CD4-positive, alpha-beta memory T cell (primary cell): ENCODE measurements around the gene HS3ST4. TPM values are rescaled to one million over a fixed set of nuclear protein-coding genes. Genes with fewer than 3 reads are reported as not detected.

ENCODE experiments used
- CTCF ChIA-PET: fragments of 350-600 bp; sonication (Branson Sonifier 250); formaldehyde crosslinking; loops from one replicate; lab custom pipeline; 2021; ENCODE audit warnings: inconsistent platforms; ENCODE audit not compliant: partially characterized antibody; lab: Charles Lee
- POLR2A ChIA-PET: fragments of 350-600 bp; sonication (Branson Sonifier 250); formaldehyde crosslinking; loops from one replicate; lab custom pipeline; 2021; ENCODE audit not compliant: partially characterized antibody; lab: Charles Lee
- DNase-seq, 5 donors: peaks; one replicate each; pipeline versions ENCODE4 v3.0.0 to v3.0.0-alpha.2; 2020 to 2022; ENCODE audit warnings: mixed read lengths in 1 of 5
- H3K27ac ChIP-seq: one replicate; pipeline ENCODE4 v1.7.0; 2013; ENCODE audit warnings: low read depth, low read length
- H3K27me3 ChIP-seq: 2 replicates; pipeline ENCODE4 v1.7.0; 2013; ENCODE audit warnings: mild to moderate bottlenecking, low read length, moderate library complexity; ENCODE audit not compliant: insufficient read depth
- H3K36me3 ChIP-seq: 2 replicates; pipeline ENCODE4 v1.7.0; 2013; ENCODE audit warnings: mild to moderate bottlenecking, low read length, moderate library complexity; ENCODE audit not compliant: insufficient read depth
- H3K4me1 ChIP-seq: 2 replicates; pipeline ENCODE4 v1.7.0; 2013; ENCODE audit warnings: mild to moderate bottlenecking, low read length, moderate library complexity; ENCODE audit not compliant: insufficient read depth
- H3K4me3 ChIP-seq, 2 donors: one replicate each; pipeline ENCODE4 v1.7.0; 2013; ENCODE audit warnings: low read length in 2 of 2, mild to moderate bottlenecking in 1 of 2
- H3K9me3 ChIP-seq, 2 donors: one replicate each; pipeline ENCODE4 v1.7.0; 2013; ENCODE audit warnings: low read length in 2 of 2, control low read depth in 1 of 2; ENCODE audit not compliant: control insufficient read depth in 1 of 2
- H3K27ac Mint-ChIP-seq, 7 donors: one replicate each; pipeline ENCODE4 v1.8.0; 2020 to 2021; ENCODE audit warnings: mixed read lengths in 7 of 7, mild to moderate bottlenecking in 6 of 7, inconsistent platforms in 3 of 7, moderate library complexity in 3 of 7
- H3K27me3 Mint-ChIP-seq, 2 donors: one replicate each; pipeline ENCODE4 v1.8.0; 2020 to 2021; ENCODE audit warnings: mixed read lengths in 2 of 2
- H3K36me3 Mint-ChIP-seq, 2 donors: one replicate each; pipeline ENCODE4 v1.8.0; 2020 to 2021; ENCODE audit warnings: mixed read lengths in 2 of 2, inconsistent platforms in 1 of 2, mild to moderate bottlenecking in 1 of 2
- H3K4me1 Mint-ChIP-seq, 4 donors: one replicate each; pipeline ENCODE4 v1.8.0; 2020 to 2021; ENCODE audit warnings: mixed read lengths in 4 of 4, mild to moderate bottlenecking in 1 of 4
- H3K4me3 Mint-ChIP-seq, 8 donors: one replicate each; pipeline ENCODE4 v1.8.0; 2020 to 2021; ENCODE audit warnings: mixed read lengths in 8 of 8, mild to moderate bottlenecking in 7 of 8, moderate library complexity in 6 of 8, inconsistent platforms in 3 of 8
- H3K9me3 Mint-ChIP-seq, 8 donors: one replicate each; pipeline ENCODE4 v1.8.0; 2020 to 2021; ENCODE audit warnings: mixed read lengths in 8 of 8, mild to moderate bottlenecking in 5 of 8, inconsistent platforms in 3 of 8, moderate library complexity in 1 of 8
- intact Hi-C: fragments of 100-400 bp; cut with micrococcal nuclease; formaldehyde crosslinking; loops from one replicate; pipeline ENCODE4 v1.15.1; 2023
- polyA plus RNA-seq, 2 donors: library from polyadenylated mRNA; unstranded; fragments of 300-500 nt; fragmentation: Illumina TruSeq; gene quantifications; one replicate each; pipeline ENCODE4 v1.2.3, GENCODE V29; 2021
- total RNA-seq, 2 experiments: library from RNA; stranded (reverse); gene quantifications; one replicate each; pipeline ENCODE4 v1.2.3, GENCODE V29; 2021

The HS3ST4 gene
- total and polyA plus RNA-seq, 4 experiments from 2014 or later, result not detected

- H3K27me3 ChIP-seq, result no peaks in the 10 kb centered on the region
- H3K9me3 ChIP-seq, result no peaks in the 10 kb centered on the region
- ChIA-PET CTCF (interaction anchor here (1.3 kb wide), 1 partner anchor 476 kb away, joined by 3 read pairs; no protein-coding TSS in a partner anchor), POLR2A (no interaction called here)
- Mint-ChIP-seq H3K4me1 (no peaks in the 10 kb centered on the region), H3K27me3 (peaks cover 5 to 7% of the 10 kb centered on the region in 2 donors), H3K9me3 (peaks cover 0 to 4% (median 0%) of the 10 kb centered on the region in 8 donors), H3K4me3 (no peak overlapping the region), H3K27ac (no peak overlapping the region), H3K36me3 (no peaks in the 10 kb centered on the region)
- no peak for DNase-seq
- H3K27ac ChIP-seq, result no peak overlapping the region
- intact Hi-C loops, result loop anchor here (5.0 kb wide), 1 partner anchor 477 kb away; no protein-coding TSS in a partner anchor
- no peaks in the 10 kb centered on the region for H3K36me3 ChIP-seq
- H3K4me1 ChIP-seq, result no peaks in the 10 kb centered on the region
- H3K4me3 ChIP-seq, result no peak overlapping the region
These were observed 17.5 kb downstream of the HS3ST4 start for GRCh38 chr16:25709213-25709612.

GRCh38 chr16:25713785-25714570 is 22.2 kb downstream of the HS3ST4 start:
- CTCF ChIA-PET, result no interaction called here
- H3K4me1 ChIP-seq, result no peaks in the 10 kb centered on the region
- no peak overlapping the region for H3K27ac ChIP-seq
- Mint-ChIP-seq H3K4me3 (no peak overlapping the region), H3K27ac (no peak overlapping the region), H3K36me3 (no peaks in the 10 kb centered on the region), H3K4me1 (no peaks in the 10 kb centered on the region), H3K27me3 (peaks cover 1 to 5% of the 10 kb centered on the region in 2 donors), H3K9me3 (no peaks in the 10 kb centered on the region)
- H3K27me3 ChIP-seq, result no peaks in the 10 kb centered on the region
- POLR2A ChIA-PET, result no interaction called here
- no peaks in the 10 kb centered on the region for H3K9me3 ChIP-seq
- intact Hi-C loops, result no loop called here
- H3K4me3 ChIP-seq, result no peak overlapping the region
- no peaks in the 10 kb centered on the region for H3K36me3 ChIP-seq
- no peak for DNase-seq

DNA sequence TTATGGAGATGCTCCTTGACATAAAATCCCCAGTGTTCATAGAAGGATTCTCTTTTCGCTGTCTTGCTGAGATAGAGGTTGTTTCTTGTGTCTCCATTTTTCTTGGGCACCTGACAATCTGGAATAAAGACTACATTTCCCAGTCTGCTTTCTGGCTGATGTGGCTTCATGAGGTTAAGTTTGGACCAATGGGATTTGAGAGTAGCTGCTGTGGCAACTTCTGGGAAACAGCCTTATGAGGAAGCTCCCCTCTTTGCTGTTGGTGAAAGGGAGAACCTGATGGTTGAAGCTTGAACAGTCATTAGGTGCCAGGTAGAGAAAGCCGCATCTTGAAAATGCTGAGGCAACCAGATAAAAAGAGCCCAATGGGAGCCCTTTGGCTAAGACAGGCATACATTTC is 24.4 kb downstream of the HS3ST4 start:
- no peak overlapping the region for H3K27ac Mint-ChIP-seq
- H3K27ac ChIP-seq, result no peak overlapping the region
- no peak overlapping the region for H3K4me3 ChIP-seq
- H3K4me1 Mint-ChIP-seq, result no peaks in the 10 kb centered on the region
- no peak overlapping the region for H3K4me3 Mint-ChIP-seq
- no peaks in the 10 kb centered on the region for H3K9me3 Mint-ChIP-seq
- no peaks in the 10 kb centered on the region for H3K36me3 Mint-ChIP-seq
- ChIA-PET POLR2A (no interaction called here), CTCF (no interaction called here)
- no peaks in the 10 kb centered on the region for H3K4me1 ChIP-seq
- H3K36me3 ChIP-seq, result no peaks in the 10 kb centered on the region
- intact Hi-C loops, result no loop called here
- no peaks in the 10 kb centered on the region for H3K9me3 ChIP-seq
- no peak for DNase-seq
- H3K27me3 ChIP-seq, result no peaks in the 10 kb centered on the region
- peaks cover 1 to 3% of the 10 kb centered on the region in 2 donors for H3K27me3 Mint-ChIP-seq

DNA sequence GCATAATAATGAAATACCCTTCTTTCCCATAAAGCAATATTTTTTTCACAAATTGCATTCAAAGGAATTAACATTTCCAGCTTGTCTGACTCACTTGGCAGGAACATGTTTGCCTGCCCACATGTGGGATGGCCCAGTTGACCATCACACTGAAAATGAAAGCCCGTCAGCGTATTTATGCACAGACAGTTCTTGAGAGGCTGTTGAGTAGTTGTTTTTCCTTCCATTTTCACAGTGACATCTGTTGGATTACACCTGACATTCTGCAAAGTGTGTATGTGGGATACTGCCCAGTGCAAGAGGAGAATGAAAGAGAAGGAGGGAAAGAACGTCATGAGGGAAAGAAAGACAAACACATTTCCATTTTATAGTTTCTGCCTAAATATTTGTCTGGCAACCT is 29.7 kb downstream of the HS3ST4 start:
- H3K36me3 ChIP-seq, result no peaks in the 10 kb centered on the region
- Mint-ChIP-seq H3K36me3 (no peaks in the 10 kb centered on the region), H3K4me3 (no peak overlapping the region), H3K9me3 (no peaks in the 10 kb centered on the region), H3K27ac (no peak overlapping the region), H3K4me1 (no peaks in the 10 kb centered on the region), H3K27me3 (peaks cover 1 to 5% of the 10 kb centered on the region in 2 donors)
- CTCF ChIA-PET, result no interaction called here
- no peak for DNase-seq
- no peaks in the 10 kb centered on the region for H3K4me1 ChIP-seq
- POLR2A ChIA-PET, result no interaction called here
- H3K27me3 ChIP-seq, result no peaks in the 10 kb centered on the region
- no peaks in the 10 kb centered on the region for H3K9me3 ChIP-seq
- intact Hi-C loops, result no loop called here
- H3K4me3 ChIP-seq, result no peak overlapping the region
- H3K27ac ChIP-seq, result no peak overlapping the region

GRCh38 chr16:25726430-25727098 is 34.8 kb downstream of the HS3ST4 start:
- no peak overlapping the region for H3K27ac ChIP-seq
- no peaks in the 10 kb centered on the region for H3K36me3 ChIP-seq
- H3K27ac Mint-ChIP-seq, result no peak overlapping the region
- intact Hi-C loops, result no loop called here
- no peaks in the 10 kb centered on the region for H3K36me3 Mint-ChIP-seq
- ChIA-PET CTCF (no interaction called here), POLR2A (no interaction called here)
- H3K4me1 ChIP-seq, result no peaks in the 10 kb centered on the region
- H3K9me3 ChIP-seq, result no peaks in the 10 kb centered on the region
- H3K4me3 ChIP-seq, result no peak overlapping the region
- no peaks in the 10 kb centered on the region for H3K4me1 Mint-ChIP-seq
- peaks cover 0 to 1% (median 0%) of the 10 kb centered on the region in 8 donors for H3K9me3 Mint-ChIP-seq
- no peaks in the 10 kb centered on the region for H3K27me3 ChIP-seq
- H3K27me3 Mint-ChIP-seq, result peaks cover 1 to 7% of the 10 kb centered on the region in 2 donors
- no peak for DNase-seq
- H3K4me3 Mint-ChIP-seq, result no peak overlapping the region

DNA sequence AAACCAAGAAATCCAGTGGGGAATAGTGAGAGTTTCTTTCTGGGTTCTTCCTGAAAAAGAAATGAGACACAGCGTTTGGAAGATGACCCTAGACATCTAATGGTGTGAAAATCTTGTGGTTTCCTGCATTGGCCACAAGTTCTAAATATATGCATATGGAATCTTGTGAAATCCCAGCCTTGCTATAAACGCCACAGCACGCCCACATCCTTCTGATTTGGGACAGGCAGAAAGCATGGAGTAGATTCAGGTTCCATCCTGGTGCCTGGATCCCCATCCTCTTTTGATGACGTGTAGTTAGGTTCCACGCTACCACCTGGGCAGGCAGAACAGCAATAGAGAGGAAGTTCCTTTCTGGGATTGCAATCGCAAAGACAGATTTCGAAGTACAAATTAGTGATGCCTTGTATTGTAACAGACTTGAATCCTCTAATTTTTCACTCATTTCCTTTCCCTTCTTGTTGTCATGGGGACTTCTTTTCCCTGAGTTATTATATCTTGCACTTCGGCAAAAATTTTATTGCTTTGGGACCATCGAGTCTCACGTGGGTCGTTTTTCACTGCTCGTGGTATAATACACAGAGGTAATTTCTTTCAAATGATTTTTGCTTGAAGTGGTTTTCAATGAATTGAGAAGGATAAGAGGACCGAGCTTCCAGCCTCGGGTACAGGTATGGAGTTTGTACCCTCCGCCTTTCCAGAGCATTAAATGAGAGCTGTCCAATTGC is 37.6 kb downstream of the HS3ST4 start:
- Histone ChIP-seq H3K36me3 (no peaks in the 10 kb centered on the region), H3K4me3 (no peak overlapping the region), H3K27ac (no peak overlapping the region), H3K4me1 (no peaks in the 10 kb centered on the region), H3K9me3 (no peaks in the 10 kb centered on the region), H3K27me3 (no peaks in the 10 kb centered on the region)
- Mint-ChIP-seq H3K27ac (no peak overlapping the region), H3K4me3 (no peak overlapping the region), H3K36me3 (no peaks in the 10 kb centered on the region), H3K4me1 (no peaks in the 10 kb centered on the region), H3K27me3 (peaks cover 3 to 4% of the 10 kb centered on the region in 2 donors), H3K9me3 (peaks cover 0 to 1% (median 0%) of the 10 kb centered on the region in 8 donors)
- CTCF ChIA-PET, result no interaction called here
- DNase-seq, result no peak
- POLR2A ChIA-PET, result no interaction called here
- intact Hi-C loops, result no loop called here

DNA sequence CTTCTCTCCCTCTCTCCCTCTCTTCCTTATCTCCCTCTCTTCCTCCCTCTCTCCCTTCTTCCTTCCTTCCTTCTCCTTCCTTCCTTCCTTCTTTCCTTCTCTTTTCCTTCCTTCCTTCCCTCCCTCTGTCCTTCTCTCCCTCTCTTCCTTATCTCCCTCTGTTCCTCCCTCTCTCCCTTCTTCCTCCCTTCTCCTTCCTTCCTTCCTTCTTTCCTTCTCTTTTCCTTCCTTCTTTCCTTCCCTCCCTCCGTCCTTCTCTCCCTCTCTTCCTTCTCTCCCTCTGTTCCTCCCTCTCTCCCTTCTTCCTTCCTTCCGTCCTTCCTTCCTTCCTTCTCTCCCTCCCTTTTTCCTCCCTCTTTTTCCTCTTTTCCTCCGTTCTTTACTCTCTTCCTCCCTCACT is 38.6 kb downstream of the HS3ST4 start:
- intact Hi-C loops, result no loop called here
- H3K4me3 Mint-ChIP-seq, result no peak overlapping the region
- H3K27ac Mint-ChIP-seq, result no peak overlapping the region
- CTCF ChIA-PET, result no interaction called here
- POLR2A ChIA-PET, result no interaction called here
- DNase-seq, result no peak
- no peaks in the 10 kb centered on the region for H3K36me3 ChIP-seq
- no peaks in the 10 kb centered on the region for H3K36me3 Mint-ChIP-seq
- peaks cover 1 to 2% of the 10 kb centered on the region in 2 donors for H3K27me3 Mint-ChIP-seq
- no peak overlapping the region for H3K4me3 ChIP-seq
- no peaks in the 10 kb centered on the region for H3K9me3 ChIP-seq
- no peaks in the 10 kb centered on the region for H3K4me1 ChIP-seq
- no peak overlapping the region for H3K27ac ChIP-seq
- H3K4me1 Mint-ChIP-seq, result no peaks in the 10 kb centered on the region
- H3K27me3 ChIP-seq, result no peaks in the 10 kb centered on the region
- H3K9me3 Mint-ChIP-seq, result peaks cover 0 to 1% (median 0%) of the 10 kb centered on the region in 8 donors
